GDM1 (cell line): Measurements from ENCODE around the gene ARHGAP42.
"Not testable (repeated sequence)": the region's sequence is repeated elsewhere in the genome, so short reads cannot be mapped to it uniquely, and the experiment has no call there.

Experiments used
- DNase-seq: peaks from one replicate; lab custom pipeline; 2025; lab: John Stamatoyannopoulos, UW

Gene ARHGAP42

DNA sequence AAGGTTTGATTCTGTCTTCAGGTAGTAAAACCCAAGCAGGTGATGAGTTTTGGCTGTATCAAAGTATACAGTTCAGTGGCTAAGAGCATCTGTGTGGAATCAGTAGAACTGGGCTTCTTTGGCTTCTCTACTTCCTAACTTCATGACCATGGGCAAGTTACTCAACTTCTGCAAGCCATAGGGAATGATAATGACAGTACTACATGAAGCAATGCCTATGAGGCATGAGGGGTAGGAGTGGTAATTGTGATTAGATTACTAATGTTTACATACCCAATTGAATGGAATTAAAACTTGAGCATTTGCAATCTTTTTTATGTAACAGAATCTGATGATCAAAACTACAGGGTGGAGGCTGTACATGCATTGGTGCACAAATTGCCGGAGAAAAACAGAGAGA, 278.3 kb downstream of the ARHGAP42 start:
- no peak for DNase-seq

DNA sequence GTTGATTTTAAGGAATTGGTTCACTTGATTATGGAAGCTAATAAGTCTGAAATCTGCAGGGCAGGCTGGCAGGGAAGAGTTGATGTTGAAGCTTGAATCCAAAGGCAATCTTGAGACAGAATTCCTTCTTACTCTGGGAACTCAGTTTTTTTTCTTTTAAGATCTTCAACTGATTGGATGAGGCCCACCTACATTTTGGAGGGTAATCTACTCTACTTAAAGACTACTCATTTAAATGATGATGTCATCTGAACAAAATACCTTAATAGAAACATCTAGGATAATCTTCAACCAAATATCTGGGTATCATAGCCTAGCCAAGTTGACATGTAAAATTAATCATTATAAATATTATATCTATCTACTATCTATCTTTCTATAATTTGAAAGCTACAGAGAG, 279.3 kb downstream of the ARHGAP42 start:
- DNase-seq = no peak

DNA sequence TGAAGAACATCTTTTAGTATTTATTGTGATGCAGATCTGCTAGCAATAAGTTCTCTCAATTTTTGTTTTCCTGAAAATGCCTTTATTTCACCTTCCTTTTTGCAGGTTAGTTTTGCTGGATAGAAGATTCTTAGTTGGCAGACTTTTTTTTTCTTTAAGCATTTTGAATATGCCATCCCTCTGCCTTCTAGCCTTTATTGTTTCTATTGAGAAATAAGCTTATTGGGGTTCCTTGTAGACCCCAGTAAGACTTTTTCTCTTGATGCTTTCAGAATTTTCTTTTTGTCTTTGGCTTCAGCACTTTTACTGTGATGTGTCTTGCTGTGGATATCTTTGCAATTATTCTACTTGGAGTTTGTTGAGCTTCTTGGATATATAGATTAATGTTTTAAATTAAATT, 281.9 kb downstream of the ARHGAP42 start:
- DNase-seq = no peak

DNA sequence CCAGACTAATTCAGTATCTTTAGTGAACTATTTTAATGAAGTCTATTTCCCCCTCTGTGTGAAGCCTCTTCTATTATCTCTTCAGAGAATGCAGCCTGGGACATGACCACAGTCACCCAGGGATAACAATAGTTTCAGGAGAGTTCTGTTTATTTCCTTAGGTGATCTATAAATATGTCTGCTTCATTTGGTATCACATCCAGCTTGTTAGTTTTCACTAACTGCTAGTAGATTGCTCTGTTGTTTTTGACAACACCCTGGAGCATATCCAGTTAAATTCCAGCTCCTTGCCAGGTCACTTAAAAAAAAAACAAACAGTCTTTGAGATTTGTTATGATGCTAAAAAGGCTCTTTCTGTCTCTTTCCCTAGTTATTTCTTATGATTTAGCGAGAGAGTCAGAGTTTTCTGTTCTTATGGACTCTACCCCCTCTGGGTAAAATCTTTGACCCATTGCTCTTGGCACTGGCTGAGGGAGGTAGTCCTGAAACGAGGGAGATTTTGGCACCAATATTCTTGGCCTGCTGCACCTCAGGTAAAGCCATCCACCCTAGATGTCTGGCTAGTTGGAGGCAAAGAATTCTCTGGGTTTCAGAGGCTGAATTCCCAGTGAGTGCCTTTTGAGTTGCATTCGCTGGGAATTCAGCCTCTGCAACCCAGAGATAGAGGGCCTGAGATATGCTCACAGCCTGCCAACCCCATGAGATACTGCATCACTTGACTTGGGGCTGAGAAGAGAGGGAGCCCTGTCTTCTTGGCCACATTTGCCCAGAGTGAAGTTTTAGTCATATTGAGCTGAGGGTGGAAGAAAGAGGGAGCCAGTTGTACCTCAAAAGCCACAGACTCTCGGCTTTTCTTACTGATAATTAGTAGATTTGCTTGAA, 283.4 kb downstream of the ARHGAP42 start:
- DNase-seq = no peak

DNA sequence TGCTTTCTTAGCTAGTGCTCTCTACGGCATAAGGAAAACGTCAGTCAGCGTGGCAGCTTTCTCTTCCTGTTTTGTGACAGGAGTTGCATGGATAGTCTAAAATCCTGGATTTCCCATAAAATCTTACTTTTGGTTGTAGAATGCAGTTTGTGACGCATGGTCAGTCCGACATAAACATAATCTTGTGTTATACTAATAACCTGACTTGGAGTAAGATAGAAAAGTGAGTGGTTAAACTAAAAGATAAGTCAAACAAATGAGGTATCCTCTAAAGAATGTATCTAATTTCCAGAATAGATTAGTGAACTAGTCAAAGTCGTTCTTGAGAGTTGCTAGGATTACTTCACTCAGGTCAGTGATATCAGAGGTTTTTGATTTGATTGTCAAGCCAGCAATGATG, 285.0 kb downstream of the ARHGAP42 start:
- DNase-seq = no peak

DNA sequence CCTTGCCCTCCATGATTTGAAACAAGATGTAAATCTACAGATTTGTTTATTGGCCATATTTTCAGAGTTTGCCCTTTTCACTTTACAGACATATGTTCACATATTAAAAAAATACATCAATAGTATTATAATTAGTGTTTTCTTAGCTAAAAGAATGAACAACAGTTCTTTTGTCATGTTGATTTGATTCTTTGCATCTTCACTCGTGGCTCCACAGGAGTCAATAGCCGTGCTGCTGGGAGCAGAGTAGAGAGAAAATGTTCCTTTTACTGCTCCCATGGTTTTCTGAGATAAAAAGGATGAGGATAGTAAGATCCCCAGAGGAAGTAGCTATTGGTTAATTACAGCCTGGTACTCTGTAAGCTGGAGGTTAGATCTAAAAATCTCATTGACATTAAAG, 291.4 kb downstream of the ARHGAP42 start:
- DNase-seq = no peak

DNA sequence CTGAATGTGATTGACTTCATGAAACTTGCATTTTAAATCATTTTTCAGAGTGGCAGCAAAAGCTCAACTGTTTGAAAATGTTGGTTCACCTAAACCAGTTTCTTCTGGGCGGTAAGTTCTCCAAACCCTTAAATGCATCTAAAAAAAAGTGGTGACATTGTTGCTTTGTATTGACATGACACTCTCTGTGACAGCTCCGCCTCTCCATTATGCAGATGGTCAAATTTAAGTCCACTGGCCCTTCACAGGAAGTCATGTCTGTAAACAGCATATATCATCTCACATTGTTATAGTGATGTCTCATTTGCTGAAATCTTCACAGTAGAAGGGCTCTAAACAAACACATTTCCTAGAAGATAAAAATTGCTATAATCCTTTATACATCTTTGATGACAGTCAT, 291.9 kb downstream of the ARHGAP42 start:
- DNase-seq = no peak

DNA sequence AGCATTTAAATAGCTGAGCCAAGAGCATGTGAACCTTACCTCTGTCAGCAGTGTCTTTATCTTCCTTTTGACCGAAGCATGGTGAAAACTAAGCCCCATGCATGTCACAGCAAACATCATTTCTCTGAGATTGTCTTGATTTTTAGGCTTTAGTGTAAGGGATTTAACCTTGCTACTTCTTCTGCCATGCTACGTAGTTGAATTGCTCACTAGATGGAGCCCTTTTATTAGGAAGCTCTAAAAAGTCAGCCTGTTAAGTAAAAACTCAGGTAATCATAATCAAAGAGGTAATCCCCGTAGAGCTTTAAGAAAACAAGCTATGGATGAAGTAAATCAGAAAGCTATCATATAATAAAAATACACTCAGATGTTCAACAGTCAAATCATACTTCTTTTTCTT, 293.1 kb downstream of the ARHGAP42 start:
- no peak for DNase-seq

DNA sequence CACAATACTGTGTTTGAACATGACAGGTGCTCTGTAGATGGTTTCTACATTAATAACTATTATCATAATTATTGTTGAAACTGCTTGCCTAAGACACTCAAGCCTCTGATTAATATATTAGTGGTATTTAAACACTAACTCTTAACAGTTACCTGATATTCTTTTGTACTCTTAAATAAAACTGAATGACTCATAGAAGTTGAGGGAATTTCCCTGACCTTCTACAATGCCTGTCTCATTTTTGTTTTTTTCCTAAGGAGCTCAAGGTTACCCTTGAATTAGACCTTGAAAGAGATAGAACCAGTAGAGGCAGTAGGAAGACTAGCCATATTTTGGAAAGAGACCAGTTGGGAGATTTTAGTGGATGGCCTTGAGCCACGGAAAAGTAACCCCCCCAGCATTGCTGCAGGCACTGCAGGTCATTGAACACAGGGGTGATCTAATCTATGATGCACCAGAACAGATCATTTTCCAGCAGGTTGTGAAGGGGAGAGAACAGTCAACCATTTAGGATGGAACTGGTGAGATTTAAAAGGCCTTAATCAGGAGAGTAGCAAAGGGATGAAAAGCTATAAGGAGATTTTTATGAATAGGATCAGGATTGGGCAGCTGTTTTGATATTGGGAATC, 294.2 kb downstream of the ARHGAP42 start:
- DNase-seq = no peak

DNA sequence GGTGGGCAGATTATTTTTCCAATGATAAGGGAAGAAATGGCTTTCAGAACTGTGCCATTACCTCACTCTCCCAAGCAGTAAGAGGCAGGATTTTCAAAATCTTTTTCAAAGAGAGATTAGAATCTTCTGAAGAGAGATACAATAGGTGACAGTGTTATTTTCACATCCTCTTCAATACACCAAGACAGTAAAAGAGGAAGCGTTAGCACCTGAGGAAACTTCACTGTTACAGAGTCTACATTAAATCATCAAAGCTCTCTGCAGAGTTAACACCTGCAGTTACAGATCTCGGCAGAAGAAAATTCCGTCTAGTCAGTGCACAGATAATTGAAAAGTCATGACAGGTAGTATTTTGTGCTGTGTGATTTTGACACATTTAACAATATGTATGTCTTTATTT, 297.6 kb downstream of the ARHGAP42 start:
- no peak for DNase-seq

DNA sequence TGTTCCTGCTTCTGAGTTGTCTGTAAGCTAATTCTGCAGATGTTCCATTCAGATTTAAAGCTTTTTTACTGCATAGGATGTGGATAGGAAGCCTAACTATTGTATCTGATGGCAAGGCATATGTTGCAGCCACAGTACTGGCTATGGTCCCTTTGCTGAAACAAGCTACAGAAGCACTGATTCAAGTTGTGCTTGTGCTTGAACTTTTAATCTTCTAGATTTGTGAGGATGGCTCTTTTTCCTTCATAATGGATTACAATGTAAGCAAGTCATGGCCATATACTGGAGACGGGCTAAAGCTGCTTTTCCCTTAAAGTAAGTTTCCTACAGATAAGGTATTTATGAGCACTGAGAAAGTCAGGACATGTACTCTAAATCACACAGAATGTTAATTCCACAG, 303.8 kb downstream of the ARHGAP42 start:
- DNase-seq = no peak

DNA sequence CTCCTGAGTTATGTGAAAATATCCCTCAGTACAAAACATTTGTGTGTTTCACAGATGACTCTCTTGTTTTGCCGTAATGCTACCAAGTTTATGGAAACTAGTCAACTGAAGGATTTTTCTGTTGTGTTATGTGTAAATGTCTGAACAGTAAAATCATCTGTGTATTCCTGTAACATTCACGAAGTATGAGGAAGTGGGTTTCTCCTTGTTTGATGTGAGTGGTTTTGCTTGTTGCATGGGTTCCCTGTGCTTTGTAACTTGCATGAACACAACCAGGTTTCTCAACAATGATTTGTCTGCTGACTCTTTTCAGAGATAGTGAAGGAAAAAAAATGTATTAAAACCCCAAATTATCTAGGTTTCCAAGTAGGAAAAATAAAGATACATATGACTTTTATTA, 304.5 kb downstream of the ARHGAP42 start:
- no peak for DNase-seq

DNA sequence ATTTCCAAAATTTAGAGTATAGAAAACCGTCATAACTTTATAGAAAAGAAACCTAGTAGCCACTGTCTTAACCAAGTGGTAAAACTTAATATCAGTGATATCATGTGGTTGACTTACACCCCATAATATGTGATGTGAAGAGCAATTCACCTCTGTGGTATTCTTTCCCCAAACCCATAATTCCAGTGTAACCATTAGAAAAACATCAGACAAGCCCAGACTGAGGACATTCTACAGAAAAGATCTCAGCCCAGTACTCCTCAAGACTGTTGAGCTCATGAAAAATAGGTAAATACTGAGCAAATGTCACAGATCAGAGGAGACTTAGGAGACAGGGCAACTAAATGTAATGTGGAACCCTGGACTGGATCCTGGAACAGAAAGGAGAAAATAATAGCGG, 307.9 kb downstream of the ARHGAP42 start:
- DNase-seq = no peak

DNA sequence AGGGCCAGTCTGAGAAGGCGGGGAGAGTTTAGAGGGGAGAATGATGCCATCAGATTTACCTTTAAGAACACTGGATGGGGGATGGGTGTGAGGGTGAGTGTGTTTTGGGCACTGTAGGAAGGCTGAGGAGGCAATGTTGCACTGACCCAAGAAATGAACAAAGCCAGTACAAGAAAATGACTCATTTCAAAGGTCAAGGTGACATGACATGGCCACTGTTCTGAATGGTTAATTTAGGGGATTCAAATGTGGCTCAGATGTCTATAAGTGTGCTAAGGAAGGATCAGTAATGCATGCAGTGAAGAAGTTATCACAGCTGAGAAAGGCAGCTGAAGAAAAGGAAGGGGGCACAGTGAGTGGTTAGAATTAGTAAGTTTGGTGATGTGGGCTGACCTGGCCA, 312.7 kb downstream of the ARHGAP42 start:
- no peak for DNase-seq

DNA sequence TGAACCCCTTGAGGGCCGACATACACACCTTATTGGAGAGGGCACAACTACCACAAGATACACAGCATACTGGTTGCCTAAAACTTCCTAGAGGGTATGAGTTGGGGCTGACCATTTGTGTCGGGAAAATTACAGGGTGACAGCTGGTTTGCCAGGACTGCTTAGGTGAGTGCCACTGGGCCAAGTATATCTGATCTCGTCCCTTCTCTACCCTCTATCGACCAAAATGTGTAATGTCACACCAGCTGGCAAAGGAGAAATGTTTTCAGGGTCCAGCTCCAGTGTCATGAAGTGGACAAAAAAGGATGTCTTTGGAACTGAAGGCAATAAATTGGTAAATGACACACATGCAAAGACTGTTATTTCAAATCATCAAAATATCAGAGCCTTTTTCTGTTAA, 316.4 kb downstream of the ARHGAP42 start:
- DNase-seq = no peak

DNA sequence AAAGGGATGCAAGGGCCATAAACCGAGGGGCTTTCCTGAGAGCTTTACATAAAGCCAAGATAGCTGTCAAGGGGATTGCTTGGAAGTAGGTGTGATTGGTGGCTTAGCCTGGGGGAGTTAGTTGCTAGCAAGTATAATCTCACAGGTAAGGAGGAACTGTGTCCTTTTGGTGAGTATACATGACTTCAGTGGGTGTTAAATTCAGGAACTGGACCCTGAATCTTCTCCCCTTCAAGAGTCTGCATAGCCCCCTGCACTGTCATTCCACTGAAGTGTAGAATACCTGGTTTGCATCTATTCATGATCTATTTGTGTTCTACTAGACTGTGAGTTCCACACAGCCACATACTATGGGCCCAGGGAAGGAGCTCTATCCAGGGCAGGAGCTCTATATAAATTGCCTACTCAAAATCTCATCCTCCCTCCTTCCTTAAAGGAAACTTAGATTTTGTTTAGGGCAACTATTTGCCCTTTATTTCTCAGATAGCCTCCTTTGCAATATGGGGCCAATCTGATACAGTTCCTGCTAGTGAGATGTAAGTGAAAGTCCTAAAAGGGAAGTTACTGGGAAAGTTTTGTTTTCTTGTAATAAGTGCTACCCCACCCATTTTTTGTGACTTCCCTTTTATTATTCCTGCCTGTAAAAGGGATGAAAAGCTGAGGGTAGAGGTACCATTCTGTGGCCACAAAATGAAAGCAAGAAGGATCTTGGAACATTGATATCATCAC, 322.0 kb downstream of the ARHGAP42 start:
- no peak for DNase-seq

DNA sequence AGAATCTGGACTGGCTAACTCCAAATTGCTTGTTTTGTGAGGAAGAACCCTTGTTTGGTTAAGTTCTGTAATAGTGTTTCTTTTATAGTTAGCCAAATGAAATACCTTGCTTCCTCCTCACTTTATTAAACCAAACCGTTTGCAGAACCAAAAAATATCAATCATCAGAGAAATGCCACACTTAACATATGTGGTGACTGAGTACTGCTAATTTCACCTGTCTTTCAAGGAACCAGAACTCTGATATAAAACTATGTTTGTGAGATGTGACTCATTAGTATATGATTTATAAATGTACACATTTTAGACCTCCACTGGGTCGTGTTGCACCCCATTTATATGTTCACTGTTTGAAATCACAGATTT, 322.6 kb downstream of the ARHGAP42 start:
- no peak for DNase-seq

DNA sequence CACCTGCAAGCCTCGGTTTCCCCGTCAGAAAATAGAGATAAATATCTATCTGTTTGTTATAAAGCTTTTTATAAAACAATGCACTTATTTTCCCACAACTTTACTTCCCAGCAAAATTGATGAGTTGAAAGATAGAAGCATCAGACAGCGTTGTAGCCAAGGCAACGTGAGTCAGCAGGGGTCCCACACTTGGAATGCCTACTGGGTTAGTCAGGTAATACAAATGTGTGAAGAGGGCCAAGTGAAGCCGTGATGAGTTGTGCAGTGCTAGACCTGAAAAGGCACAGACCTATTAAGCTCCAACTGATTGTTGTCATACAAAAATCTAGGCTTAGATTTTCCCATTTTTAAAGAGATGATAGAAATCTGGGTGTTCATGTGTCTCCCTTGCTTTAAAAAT, 323.8 kb downstream of the ARHGAP42 start:
- DNase-seq = no peak

DNA sequence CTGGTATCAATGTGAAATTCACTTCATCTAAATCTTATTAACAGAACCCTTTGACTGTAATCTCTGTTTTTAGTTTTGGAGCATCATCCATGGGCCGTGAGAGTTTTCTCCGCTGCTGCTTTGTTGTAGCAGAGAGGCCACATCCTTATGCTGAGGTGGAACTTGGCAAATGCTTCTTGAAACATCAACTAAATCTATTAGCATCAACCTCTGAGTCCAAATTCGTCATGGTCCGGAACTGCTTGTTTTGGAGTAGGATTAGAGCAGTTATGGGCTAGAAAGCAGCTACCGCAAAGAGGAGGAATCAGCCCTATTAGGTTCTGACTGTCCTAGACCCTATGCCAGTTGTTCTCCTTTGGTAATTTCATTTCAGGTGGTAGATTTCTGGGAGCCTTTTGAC, 324.8 kb downstream of the ARHGAP42 start:
- DNase-seq = no peak

DNA sequence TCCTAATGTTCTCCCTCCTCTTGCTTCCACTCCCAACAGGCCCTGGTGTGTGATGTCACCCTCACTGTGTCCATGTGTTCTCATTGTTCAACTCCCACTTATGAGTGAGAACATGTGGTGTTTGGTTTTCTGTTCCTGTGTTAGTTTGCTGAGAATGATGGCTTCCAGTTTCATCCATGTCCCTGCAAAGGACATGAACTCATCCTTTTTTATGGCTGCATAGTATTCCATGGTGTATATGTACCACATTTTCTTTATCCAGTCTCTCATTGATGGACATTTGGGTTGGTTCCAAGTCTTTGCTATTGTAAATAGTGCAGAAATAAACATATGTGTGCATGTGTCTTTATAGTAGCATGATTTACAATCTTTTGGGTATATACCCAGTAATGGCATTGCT, 326.6 kb downstream of the ARHGAP42 start:
- not testable (repeated sequence) for DNase-seq

DNA sequence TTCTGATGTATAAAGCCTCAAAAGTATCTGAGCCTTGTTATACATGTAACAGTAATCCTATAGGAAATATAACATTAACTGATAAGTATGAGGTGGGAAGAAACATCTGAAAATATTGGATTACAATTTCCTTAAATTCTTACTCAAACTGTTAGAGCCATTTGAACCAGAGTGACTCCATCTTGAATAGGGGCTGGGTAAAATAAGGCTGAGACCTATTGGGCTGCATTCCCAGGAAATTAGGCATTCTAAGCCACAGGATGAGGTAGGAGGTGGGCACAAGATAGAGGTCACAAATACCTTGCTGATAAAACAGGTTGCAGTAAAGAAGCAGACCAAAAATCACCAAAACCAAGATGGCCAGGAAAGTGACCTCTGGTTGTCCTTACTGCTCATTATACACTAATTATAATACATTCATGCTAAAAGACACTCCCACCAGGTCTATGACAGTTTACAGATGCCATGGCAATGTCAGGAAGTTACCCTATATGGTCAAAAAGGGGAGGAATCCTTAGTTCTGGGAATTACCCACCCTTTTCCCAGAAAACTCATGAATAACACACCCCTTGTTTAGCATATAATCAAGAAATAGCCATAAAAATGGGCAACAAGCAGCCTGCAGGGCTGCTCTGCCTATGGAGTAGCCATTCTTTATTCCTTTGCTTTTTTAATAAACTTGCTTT, 327.7 kb downstream of the ARHGAP42 start:
- DNase-seq = no peak

DNA sequence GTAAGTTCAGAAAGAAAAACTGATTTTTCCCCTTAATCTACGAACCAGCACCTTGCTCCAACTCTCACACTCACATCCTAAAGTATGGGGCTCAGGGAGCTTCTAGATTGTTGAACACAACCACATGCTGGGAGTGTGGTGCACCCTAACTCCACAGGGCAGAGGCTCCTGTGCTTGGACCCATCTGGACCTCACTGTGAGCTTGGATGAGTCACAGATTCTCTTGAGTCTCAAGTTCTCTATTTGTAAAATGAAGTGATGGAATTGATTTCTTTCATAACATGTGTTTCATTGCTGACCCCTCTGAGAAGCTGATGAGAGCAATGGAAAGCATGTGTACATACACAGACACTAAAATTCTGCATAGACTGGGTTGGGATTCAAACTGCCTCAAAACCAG, 332.8 kb downstream of the ARHGAP42 start:
- no peak for DNase-seq

DNA sequence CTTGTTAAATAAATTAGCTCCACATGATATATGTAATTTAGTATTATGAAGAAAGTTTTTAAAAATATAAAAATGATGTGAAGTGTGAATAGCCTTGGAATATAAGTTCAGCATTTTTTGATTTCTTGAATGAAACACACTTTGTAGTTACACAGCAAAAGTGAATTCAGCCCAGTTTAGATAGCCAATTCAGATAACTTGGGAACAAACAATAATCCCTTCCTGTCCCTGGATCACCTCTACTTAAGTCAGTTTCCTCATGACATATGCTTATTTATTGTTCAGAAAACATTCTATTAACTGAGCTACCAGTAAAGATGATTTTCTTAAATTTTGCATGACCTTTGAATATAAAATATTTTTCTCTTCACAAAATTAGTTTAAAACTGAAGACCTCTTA, 335.2 kb downstream of the ARHGAP42 start:
- no peak for DNase-seq
